ENCODE measurements around the gene LANCL2. TPM values are rescaled to one million over a fixed set of nuclear protein-coding genes. Genes with fewer than 3 reads are reported as not detected.

The LANCL2 gene
- total and polyA plus RNA-seq, 4 donors, result 6.2 to 11.9 (median 10.8) TPM

- no peak overlapping the region for H3K27ac ChIP-seq (ENCODE audit: low read depth in 1 of 2, low read length in 2 of 2)
- H3K36me3 ChIP-seq (ENCODE audit: control insufficient read depth in 4 of 4, insufficient read depth in 3 of 4, low read depth in 1 of 4, low read length in 3 of 4), result no peaks in the 10 kb centered on the region
- H3K4me3 ChIP-seq (ENCODE audit: low read depth in 1 of 3, low read length in 3 of 3), result no peak overlapping the region
- no peaks in the 10 kb centered on the region for H3K27me3 ChIP-seq (ENCODE audit: control insufficient read depth in 4 of 4, insufficient read depth in 4 of 4, low read length in 3 of 4)
- 95% methylated on average over 4 of the region's 4 CpGs for WGBS
- no peaks in the 10 kb centered on the region for H3K9me3 ChIP-seq (ENCODE audit: control insufficient read depth in 4 of 4, low read length in 3 of 4)
- H3K4me1 ChIP-seq (ENCODE audit: control insufficient read depth in 4 of 4, insufficient read depth in 4 of 4, low read length in 3 of 4), result peaks cover 0 to 2% (median 0%) of the 10 kb centered on the region in 4 donors
- no peak for TF ChIP-seq YY1 (IDR thresholded peaks at IDR 0.05)
- no peak for TF ChIP-seq ATF3 (IDR thresholded peaks at IDR 0.05)
- TF ChIP-seq EGR1 (IDR thresholded peaks at IDR 0.05; ENCODE audit: low read depth in 2 of 2), result no peak
- TF ChIP-seq CTCF (IDR thresholded peaks at IDR 0.05; ENCODE audit: low read depth, low read length, missing input control), result no peak
- no peak for TF ChIP-seq GABPA (IDR thresholded peaks at IDR 0.05 in 1 of 2, conservative IDR thresholded peaks at IDR 0.05 in 1 of 2)
- TF ChIP-seq HNF4A (conservative IDR thresholded peaks at IDR 0.05), result no peak
- no peak for TF ChIP-seq REST (IDR thresholded peaks at IDR 0.05)
- TF ChIP-seq JUND (IDR thresholded peaks at IDR 0.05), result no peak
- no peak for TF ChIP-seq FOXA1 (IDR thresholded peaks at IDR 0.05)
- TF ChIP-seq NR2F2 (IDR thresholded peaks at IDR 0.05), result no peak
- no peak for TF ChIP-seq FOXA2 (IDR thresholded peaks at IDR 0.05)
- no peak for TF ChIP-seq RAD21 (IDR thresholded peaks at IDR 0.05)
- no peak for TF ChIP-seq SP1 (IDR thresholded peaks at IDR 0.05)
- no peak for TF ChIP-seq MAX (IDR thresholded peaks at IDR 0.05)
- no peak for TF ChIP-seq TAF1 (conservative IDR thresholded peaks at IDR 0.05)
- no peak for TF ChIP-seq HNF4G (IDR thresholded peaks at IDR 0.05)
- TF ChIP-seq ZBTB33 (IDR thresholded peaks at IDR 0.05), result no peak
- no peak for TF ChIP-seq RXRA (IDR thresholded peaks at IDR 0.05)
- no peak for DNase-seq (ENCODE audit: low spot score)
- no peak overlapping the region for H3K9ac ChIP-seq (ENCODE audit: low read depth in 1 of 2, low read length in 2 of 2)
Measured at GRCh38 chr7:55375237-55375636, 10.1 kb downstream of the LANCL2 start.
